ENCODE measurements around the gene RCN2. TPM values are rescaled to one million over a fixed set of nuclear protein-coding genes. Genes with fewer than 3 reads are reported as not detected.

RCN2 gene
- total RNA-seq, 1 donor from 2014 or later = 32.8 TPM

- H3K36me3 ChIP-seq = no peaks in the 10 kb centered on the region
- no peak overlapping the region for H3K4me3 ChIP-seq
- H3K4me1 ChIP-seq = peaks cover 36% of the 10 kb centered on the region
- H3K27ac ChIP-seq = no peak overlapping the region
- DNase-seq (peak; percentile 15), ATAC-seq (no peak)
- no peaks in the 10 kb centered on the region for H3K9me3 ChIP-seq
- TF ChIP-seq CTCF (IDR thresholded peaks at IDR 0.05) = no peak
- intact Hi-C loops (cut with DNase I) = no loop called here
- no peaks in the 10 kb centered on the region for H3K27me3 ChIP-seq (ENCODE audit: low read depth)
These were observed 69.8 kb downstream of the RCN2 start for GRCh38 chr15:77001351-77001750.

- peak; percentile 18 for DNase-seq
- Histone ChIP-seq H3K27me3 (ENCODE audit: low read depth) (no peaks in the 10 kb centered on the region), H3K4me1 (peaks cover 31% of the 10 kb centered on the region), H3K9me3 (no peaks in the 10 kb centered on the region), H3K36me3 (no peaks in the 10 kb centered on the region), H3K4me3 (no peak overlapping the region), H3K27ac (peak overlapping the region; percentile 31)
- intact Hi-C loops (cut with DNase I) = no loop called here
- TF ChIP-seq CTCF (IDR thresholded peaks at IDR 0.05) = no peak
- ATAC-seq = no peak
These were observed 70.4 kb downstream of the RCN2 start for GRCh38 chr15:77001966-77002365.

GRCh38 chr15:77002436-77002835, 70.9 kb downstream of the RCN2 start:
- TF ChIP-seq CTCF (IDR thresholded peaks at IDR 0.05) = no peak
- peaks cover 31% of the 10 kb centered on the region for H3K4me1 ChIP-seq
- DNase-seq (peak; percentile 37), ATAC-seq (no peak)
- peak overlapping the region; percentile 31 for H3K27ac ChIP-seq
- H3K9me3 ChIP-seq = no peaks in the 10 kb centered on the region
- H3K36me3 ChIP-seq = no peaks in the 10 kb centered on the region
- intact Hi-C loops (cut with DNase I) = no loop called here
- H3K4me3 ChIP-seq = no peak overlapping the region
- no peaks in the 10 kb centered on the region for H3K27me3 ChIP-seq (ENCODE audit: low read depth)

- peak overlapping the region; percentile 36 for H3K27ac ChIP-seq
These were observed 71.7 kb downstream of the RCN2 start for GRCh38 chr15:77002954-77003912.

More at GRCh38 chr15:77002954-77003912, 71.7 kb downstream of the RCN2 start:
- no peaks in the 10 kb centered on the region for H3K36me3 ChIP-seq
- H3K9me3 ChIP-seq = no peaks in the 10 kb centered on the region
- DNase-seq (peak; percentile 86), ATAC-seq (peak; percentile 81 to 89)
- TF ChIP-seq CTCF (IDR thresholded peaks at IDR 0.05) = no peak
- intact Hi-C loops (cut with DNase I) = no loop called here
- H3K27me3 ChIP-seq (ENCODE audit: low read depth) = no peaks in the 10 kb centered on the region
- H3K4me1 ChIP-seq = peaks cover 30% of the 10 kb centered on the region
- no peak overlapping the region for H3K4me3 ChIP-seq

Other genes with a start within 250 kb of the RCN2 start
- gene SCAPER, start 26.4 kb upstream of the RCN2 start, total RNA-seq = 34.2 TPM
- gene PSTPIP1, start 63.4 kb downstream of the RCN2 start, total RNA-seq = 18.4 TPM
- 292 TPM for gene TSPAN3, start 139.4 kb downstream of the RCN2 start, total RNA-seq